ENCODE measurements around the gene PACRG.

- TF ChIP-seq CTCF (IDR thresholded peaks at IDR 0.05): no peak
- TF ChIP-seq POLR2A (IDR thresholded peaks at IDR 0.05): no peak
These were observed 13.6 kb upstream of the PACRG start for GRCh38 chr6:162713974-162714780.

All from testis (tissue), 2 donors.